Stimulated activated CD4-positive, alpha-beta T cell treated with anti-CD3 and anti-CD28 coated beads, Interleukin-2, amount 100 ng/mL, for 24 hours (primary cell): ENCODE results near the gene ARTN.

Experiments used
- DNase-seq, 2 donors: peaks; one replicate each; pipeline ENCODE4 v3.0.0-alpha.2; 2020

ARTN gene

GRCh38 chr1:43933386-43934100 lies at the start of gene ARTN:
Gene ARTN (plus strand): TSS chr1:43933801. CDS start chr1:43935657, 1,856 bp downstream.
- DNase-seq: peak in 1 of 2 donors; percentile 25

GRCh38 chr1:43885279-43885801 lies 48.3 kb upstream of the ARTN start:
- DNase-seq: no peak

- no peak for DNase-seq
These were observed 45.9 kb upstream of the ARTN start for GRCh38 chr1:43887748-43888147.

GRCh38 chr1:43890815-43891214 lies 42.8 kb upstream of the ARTN start:
- no peak for DNase-seq

- no peak for DNase-seq
These were observed 40.6 kb upstream of the ARTN start for GRCh38 chr1:43893006-43893405.

- DNase-seq: no peak
These were observed 34.6 kb upstream of the ARTN start for GRCh38 chr1:43898981-43899380.

GRCh38 chr1:43900386-43900785 lies 33.2 kb upstream of the ARTN start:
- DNase-seq: no peak

GRCh38 chr1:43901196-43901961 lies 32.2 kb upstream of the ARTN start:
- DNase-seq: no peak

GRCh38 chr1:43902058-43902831 lies 31.4 kb upstream of the ARTN start:
- no peak for DNase-seq

- no peak for DNase-seq
These were observed 28.7 kb upstream of the ARTN start for GRCh38 chr1:43904660-43905551.

- DNase-seq: no peak
These were observed 25.4 kb upstream of the ARTN start for GRCh38 chr1:43908226-43908625.

GRCh38 chr1:43908858-43909257 lies 24.7 kb upstream of the ARTN start:
- DNase-seq: no peak

GRCh38 chr1:43910343-43910742 lies 23.3 kb upstream of the ARTN start:
- DNase-seq: no peak

- DNase-seq: no peak
These were observed 21.0 kb upstream of the ARTN start for GRCh38 chr1:43912607-43913006.

- DNase-seq: no peak
These were observed 20.5 kb upstream of the ARTN start for GRCh38 chr1:43913051-43913501.

- no peak for DNase-seq
These were observed 19.8 kb upstream of the ARTN start for GRCh38 chr1:43913666-43914360.

GRCh38 chr1:43914576-43915525 lies 18.8 kb upstream of the ARTN start:
- DNase-seq: no peak

- DNase-seq: no peak
These were observed 13.7 kb upstream of the ARTN start for GRCh38 chr1:43919906-43920305.

GRCh38 chr1:43921022-43921421 lies 12.6 kb upstream of the ARTN start:
- DNase-seq: no peak

GRCh38 chr1:43924516-43924915 lies 9.1 kb upstream of the ARTN start:
- DNase-seq: no peak
